ENCODE measurements around the gene TRAF3IP1.

TRAF3IP1 gene

DNA sequence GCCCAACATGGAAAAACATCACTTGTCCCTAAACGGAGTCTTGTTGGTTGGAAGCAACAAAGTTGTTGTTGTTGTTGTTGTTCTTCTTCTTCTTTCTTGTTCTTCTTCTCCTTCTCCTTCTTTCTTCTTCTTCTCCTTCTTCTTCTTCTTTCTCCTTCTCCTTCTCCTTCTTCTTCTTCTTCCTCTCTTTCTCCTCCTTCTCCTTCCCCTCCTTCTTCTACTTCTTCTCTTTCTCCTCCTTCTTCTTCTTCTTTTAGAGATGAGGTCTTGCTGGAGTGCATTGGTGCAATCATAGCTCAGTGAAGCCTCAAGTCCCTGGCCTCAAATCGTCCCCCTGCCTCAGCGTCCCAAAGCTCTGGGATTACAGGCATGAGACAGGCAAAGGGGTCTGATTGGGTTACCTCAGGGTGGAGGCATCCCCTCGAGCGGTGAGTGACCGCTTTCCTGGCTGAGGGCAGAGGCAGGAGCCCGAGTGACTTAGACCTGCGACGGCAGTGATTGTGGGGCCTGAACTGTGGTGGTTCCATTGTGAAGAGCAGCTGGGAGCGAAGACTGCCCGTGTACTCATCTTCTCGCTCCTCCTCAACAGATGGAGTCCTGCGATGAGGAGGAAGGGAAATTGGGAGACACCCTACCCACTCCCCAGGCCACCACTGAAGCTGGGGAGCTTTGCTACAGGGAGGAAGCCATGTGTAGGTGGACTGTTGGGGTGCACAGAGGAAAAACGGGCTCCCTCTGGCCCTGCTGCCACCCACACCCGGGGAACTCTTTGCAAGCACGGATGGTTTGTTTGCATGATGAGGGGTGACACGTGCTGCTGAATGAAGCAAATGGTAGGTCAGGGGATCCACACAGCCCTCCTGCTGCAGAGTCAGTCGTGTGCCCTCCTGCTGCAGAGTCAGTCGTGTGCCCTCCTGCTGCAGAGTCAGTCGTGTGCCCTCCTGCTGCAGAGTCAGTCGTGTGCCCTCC is 24.9 kb upstream of the TRAF3IP1 start:
- no peak overlapping the region for H2AFZ ChIP-seq (ENCODE audit: low read depth, low read length)
- H3K9ac ChIP-seq (ENCODE audit: low read length), result no peak overlapping the region
- H3K9me3 ChIP-seq (ENCODE audit: insufficient read depth, low read length), result no peaks in the 10 kb centered on the region
- H3K79me2 ChIP-seq (ENCODE audit: low read length), result no peaks in the 10 kb centered on the region
- peaks cover 4% of the 10 kb centered on the region; the same call in 1 of the 2 replicates for H3K27me3 ChIP-seq (ENCODE audit: low read depth, low read length)
- H3K27ac ChIP-seq (ENCODE audit: low read length), result no peak overlapping the region
- H3K4me1 ChIP-seq (ENCODE audit: low read length), result no peaks in the 10 kb centered on the region
- no peak for TF ChIP-seq EZH2phosphoT487 (IDR thresholded peaks at IDR 0.05; ENCODE audit: low read depth)
- TF ChIP-seq, protein P1, sequence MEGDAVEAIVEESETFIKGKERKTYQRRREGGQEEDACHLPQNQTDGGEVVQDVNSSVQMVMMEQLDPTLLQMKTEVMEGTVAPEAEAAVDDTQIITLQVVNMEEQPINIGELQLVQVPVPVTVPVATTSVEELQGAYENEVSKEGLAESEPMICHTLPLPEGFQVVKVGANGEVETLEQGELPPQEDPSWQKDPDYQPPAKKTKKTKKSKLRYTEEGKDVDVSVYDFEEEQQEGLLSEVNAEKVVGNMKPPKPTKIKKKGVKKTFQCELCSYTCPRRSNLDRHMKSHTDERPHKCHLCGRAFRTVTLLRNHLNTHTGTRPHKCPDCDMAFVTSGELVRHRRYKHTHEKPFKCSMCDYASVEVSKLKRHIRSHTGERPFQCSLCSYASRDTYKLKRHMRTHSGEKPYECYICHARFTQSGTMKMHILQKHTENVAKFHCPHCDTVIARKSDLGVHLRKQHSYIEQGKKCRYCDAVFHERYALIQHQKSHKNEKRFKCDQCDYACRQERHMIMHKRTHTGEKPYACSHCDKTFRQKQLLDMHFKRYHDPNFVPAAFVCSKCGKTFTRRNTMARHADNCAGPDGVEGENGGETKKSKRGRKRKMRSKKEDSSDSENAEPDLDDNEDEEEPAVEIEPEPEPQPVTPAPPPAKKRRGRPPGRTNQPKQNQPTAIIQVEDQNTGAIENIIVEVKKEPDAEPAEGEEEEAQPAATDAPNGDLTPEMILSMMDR (IDR thresholded peaks at IDR 0.05; ENCODE audit: low read depth, low read length), result no peak
- H3K36me3 ChIP-seq (replicated peaks; ENCODE audit: low read depth, low read length), result no peaks in the 10 kb centered on the region
- no peak overlapping the region for H3K4me3 ChIP-seq (ENCODE audit: low read length)
- H3K4me2 ChIP-seq (ENCODE audit: low read length), result no peak overlapping the region
- no peaks in the 10 kb centered on the region for H4K20me1 ChIP-seq (ENCODE audit: insufficient read depth, low read length)

DNA sequence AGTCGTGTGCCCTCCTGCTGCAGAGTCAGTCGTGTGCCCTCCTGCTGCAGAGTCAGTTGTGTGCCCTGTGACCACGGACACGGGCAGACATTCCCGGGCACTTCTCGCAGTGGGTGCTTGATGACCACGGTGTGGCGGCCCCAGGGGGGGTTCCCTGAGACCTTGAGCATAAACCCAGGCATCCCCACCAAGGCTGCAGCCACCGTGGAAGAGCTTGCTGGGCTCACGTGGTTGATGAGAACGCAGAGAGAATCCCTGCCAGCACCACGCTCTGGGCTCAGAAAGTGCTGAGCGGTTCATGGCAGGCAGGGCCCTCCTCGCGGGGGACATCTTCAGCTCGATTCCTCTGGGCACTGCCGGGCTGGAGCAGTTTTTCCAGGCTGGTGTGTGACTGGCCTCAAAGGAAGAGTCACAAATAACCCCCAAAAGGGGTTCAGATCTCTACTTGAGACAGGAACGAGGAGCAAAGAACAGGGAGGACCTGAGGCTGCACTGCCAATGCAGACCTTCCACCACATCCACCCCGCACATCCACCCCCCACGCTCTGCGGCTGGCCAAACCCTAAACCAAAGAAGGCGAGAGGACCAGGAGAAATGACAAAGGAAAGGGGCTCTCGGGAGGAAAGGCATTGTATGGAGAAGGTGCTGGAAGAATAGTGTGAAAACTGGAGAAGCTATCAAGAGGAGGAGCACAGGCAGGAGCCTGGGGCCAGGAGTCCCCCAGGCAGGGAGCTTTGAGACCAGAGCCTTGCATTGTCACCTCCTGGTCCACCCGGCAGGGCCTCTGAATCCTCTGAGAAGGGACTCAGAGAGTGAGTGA is 23.5 kb upstream of the TRAF3IP1 start:
- Histone ChIP-seq H4K20me1 (ENCODE audit: insufficient read depth, low read length) (no peaks in the 10 kb centered on the region), H3K4me2 (ENCODE audit: low read length) (no peak overlapping the region), H3K27me3 (ENCODE audit: low read depth, low read length) (peaks cover 4% of the 10 kb centered on the region; the same call in 1 of the 2 replicates), H3K36me3 (replicated peaks; ENCODE audit: low read depth, low read length) (no peaks in the 10 kb centered on the region), H3K9ac (ENCODE audit: low read length) (no peak overlapping the region), H3K4me1 (ENCODE audit: low read length) (no peaks in the 10 kb centered on the region), H3K4me3 (ENCODE audit: low read length) (no peak overlapping the region), H3K27ac (ENCODE audit: low read length) (no peak overlapping the region), H3K79me2 (ENCODE audit: low read length) (no peaks in the 10 kb centered on the region), H3K9me3 (ENCODE audit: insufficient read depth, low read length) (no peaks in the 10 kb centered on the region), H2AFZ (ENCODE audit: low read depth, low read length) (no peak overlapping the region)
- TF ChIP-seq, protein P1 (IDR thresholded peaks at IDR 0.05; ENCODE audit: low read depth, low read length), result no peak
- TF ChIP-seq EZH2phosphoT487 (IDR thresholded peaks at IDR 0.05; ENCODE audit: low read depth), result no peak

DNA sequence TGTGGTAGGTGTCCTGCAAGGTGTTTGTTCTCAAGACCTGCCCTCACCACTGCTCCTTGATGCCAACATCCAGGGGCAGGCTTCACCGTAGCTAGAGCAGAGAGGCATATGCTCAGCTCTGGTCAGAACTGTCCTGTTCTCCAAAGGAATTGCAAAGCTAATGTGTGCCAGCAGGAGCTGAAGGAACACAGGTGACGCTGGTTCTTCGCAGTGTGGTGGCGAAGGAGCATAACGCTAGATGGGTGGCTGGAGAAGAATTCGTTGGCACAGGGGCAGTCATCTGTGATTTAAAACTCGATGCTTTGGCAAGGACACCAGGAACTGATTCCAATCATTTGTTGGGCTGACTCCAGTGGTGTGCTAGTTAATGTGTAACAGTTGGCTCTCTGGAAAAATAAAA is 20.5 kb upstream of the TRAF3IP1 start:
- Histone ChIP-seq H3K4me2 (ENCODE audit: low read length) (no peak overlapping the region), H2AFZ (ENCODE audit: low read depth, low read length) (no peak overlapping the region), H3K27ac (ENCODE audit: low read length) (no peak overlapping the region), H4K20me1 (ENCODE audit: insufficient read depth, low read length) (no peaks in the 10 kb centered on the region), H3K79me2 (ENCODE audit: low read length) (no peaks in the 10 kb centered on the region), H3K4me3 (ENCODE audit: low read length) (no peak overlapping the region), H3K9ac (ENCODE audit: low read length) (no peak overlapping the region), H3K9me3 (ENCODE audit: insufficient read depth, low read length) (no peaks in the 10 kb centered on the region), H3K36me3 (replicated peaks; ENCODE audit: low read depth, low read length) (no peaks in the 10 kb centered on the region), H3K4me1 (ENCODE audit: low read length) (no peaks in the 10 kb centered on the region), H3K27me3 (ENCODE audit: low read depth, low read length) (peaks cover 4% of the 10 kb centered on the region; the same call in 1 of the 2 replicates)
- TF ChIP-seq EZH2phosphoT487 (IDR thresholded peaks at IDR 0.05; ENCODE audit: low read depth), result no peak
- TF ChIP-seq, protein P1 (IDR thresholded peaks at IDR 0.05; ENCODE audit: low read depth, low read length), result no peak

DNA sequence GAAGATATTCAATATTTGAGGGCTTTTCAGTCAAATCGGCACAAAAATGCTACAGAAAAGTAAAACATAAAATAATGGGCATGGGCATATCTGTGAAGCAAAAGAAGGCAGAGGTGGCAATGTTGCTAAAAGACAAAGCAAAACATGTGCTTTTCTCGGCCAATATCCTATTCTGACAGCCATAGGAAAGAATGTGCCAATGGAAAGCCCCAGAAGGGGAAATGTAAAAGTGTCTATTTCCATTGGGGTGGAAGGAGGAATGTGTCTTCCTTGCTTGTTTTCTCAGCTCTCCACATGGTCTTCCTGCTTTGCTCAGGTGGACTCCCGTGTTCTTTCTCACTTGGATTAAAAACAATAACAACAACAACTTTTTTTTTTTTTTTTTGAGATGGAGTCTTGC is 18.2 kb upstream of the TRAF3IP1 start:
- TF ChIP-seq, protein P1 (IDR thresholded peaks at IDR 0.05; ENCODE audit: low read depth, low read length), result no peak
- TF ChIP-seq EZH2phosphoT487 (IDR thresholded peaks at IDR 0.05; ENCODE audit: low read depth), result no peak
- Histone ChIP-seq H3K79me2 (ENCODE audit: low read length) (no peaks in the 10 kb centered on the region), H3K27ac (ENCODE audit: low read length) (no peak overlapping the region), H4K20me1 (ENCODE audit: insufficient read depth, low read length) (no peaks in the 10 kb centered on the region), H3K36me3 (replicated peaks; ENCODE audit: low read depth, low read length) (no peaks in the 10 kb centered on the region), H3K9ac (ENCODE audit: low read length) (no peak overlapping the region), H3K4me2 (ENCODE audit: low read length) (no peak overlapping the region), H3K9me3 (ENCODE audit: insufficient read depth, low read length) (no peaks in the 10 kb centered on the region), H3K4me3 (ENCODE audit: low read length) (no peak overlapping the region), H2AFZ (ENCODE audit: low read depth, low read length) (no peak overlapping the region), H3K4me1 (ENCODE audit: low read length) (no peaks in the 10 kb centered on the region), H3K27me3 (ENCODE audit: low read depth, low read length) (peaks cover 2% of the 10 kb centered on the region; the same call in 1 of the 2 replicates)

Measured in OCI-LY3 (cell line).